ENCODE data around the gene TECTB.

TECTB gene

DNA sequence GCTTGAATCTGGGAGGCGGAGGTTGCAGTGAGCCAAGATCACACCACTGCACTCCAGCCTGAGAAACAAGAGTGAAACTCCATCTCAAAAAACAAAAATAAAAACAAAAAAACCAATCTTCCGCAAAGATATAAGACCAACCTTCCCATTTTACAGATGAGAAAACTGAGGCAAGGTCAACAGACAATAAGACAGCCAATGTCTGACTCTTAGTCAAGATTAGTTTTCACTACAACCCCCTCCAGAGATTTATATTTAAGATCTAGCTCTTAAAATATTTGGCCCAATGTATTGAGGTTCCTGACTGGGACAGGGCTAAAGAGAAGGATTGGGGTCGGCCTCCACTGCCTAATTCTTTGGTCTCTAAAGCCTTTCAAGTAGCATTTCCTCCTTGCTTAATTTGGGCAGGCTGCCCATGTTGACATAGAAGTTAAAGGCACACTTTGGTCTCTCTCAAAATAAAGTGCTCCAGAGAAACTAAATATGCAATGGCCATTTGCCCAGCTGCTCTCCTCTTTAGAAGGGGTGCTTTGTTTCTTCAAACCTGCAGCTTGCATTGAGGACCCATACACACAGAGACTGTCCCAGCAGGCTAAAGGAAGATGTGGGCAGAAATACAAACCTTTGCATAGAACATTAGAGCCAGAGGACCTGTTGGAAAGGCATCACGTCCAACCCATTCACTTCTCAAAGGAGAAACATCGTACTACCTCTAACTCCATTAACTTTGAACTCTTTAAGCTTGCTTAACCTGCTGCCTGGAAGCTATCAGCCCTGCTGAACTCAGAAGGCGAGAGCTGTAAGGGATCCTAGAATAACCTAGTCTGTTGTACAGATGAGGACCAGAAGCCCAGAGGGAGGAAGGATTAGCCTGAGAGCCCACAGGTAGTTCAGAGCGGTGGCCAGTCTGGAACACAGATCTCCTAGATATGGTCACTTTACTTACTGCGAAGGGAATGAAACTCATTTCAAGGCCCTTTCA is 3.9 kb downstream of the TECTB start:
- peak overlapping the region; percentile 36 for H3K27ac ChIP-seq
- TF ChIP-seq, protein P1, sequence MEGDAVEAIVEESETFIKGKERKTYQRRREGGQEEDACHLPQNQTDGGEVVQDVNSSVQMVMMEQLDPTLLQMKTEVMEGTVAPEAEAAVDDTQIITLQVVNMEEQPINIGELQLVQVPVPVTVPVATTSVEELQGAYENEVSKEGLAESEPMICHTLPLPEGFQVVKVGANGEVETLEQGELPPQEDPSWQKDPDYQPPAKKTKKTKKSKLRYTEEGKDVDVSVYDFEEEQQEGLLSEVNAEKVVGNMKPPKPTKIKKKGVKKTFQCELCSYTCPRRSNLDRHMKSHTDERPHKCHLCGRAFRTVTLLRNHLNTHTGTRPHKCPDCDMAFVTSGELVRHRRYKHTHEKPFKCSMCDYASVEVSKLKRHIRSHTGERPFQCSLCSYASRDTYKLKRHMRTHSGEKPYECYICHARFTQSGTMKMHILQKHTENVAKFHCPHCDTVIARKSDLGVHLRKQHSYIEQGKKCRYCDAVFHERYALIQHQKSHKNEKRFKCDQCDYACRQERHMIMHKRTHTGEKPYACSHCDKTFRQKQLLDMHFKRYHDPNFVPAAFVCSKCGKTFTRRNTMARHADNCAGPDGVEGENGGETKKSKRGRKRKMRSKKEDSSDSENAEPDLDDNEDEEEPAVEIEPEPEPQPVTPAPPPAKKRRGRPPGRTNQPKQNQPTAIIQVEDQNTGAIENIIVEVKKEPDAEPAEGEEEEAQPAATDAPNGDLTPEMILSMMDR (conservative IDR thresholded peaks at IDR 0.05), result no peak

DNA sequence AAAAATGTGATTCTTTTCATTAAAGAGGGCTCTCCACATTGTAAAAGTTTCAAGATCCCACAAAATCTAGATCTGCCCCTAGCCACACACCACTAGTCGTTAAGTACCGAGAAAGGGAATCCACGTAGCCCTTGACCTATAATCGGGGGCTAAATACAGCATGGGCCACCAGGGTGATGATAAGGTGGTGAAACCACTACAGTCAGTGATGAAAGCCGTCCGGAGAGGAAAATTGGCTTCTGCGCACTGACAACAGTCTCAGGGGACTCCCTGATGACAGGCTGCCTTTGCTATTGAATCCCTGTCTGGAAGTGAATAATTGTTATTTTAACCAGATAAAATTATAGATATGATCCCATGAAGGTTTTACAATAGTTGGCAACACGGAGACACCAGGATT is 4.6 kb downstream of the TECTB start:
- TF ChIP-seq, protein P1 (conservative IDR thresholded peaks at IDR 0.05), result no peak
- H3K27ac ChIP-seq, result peak overlapping the region; percentile 36

DNA sequence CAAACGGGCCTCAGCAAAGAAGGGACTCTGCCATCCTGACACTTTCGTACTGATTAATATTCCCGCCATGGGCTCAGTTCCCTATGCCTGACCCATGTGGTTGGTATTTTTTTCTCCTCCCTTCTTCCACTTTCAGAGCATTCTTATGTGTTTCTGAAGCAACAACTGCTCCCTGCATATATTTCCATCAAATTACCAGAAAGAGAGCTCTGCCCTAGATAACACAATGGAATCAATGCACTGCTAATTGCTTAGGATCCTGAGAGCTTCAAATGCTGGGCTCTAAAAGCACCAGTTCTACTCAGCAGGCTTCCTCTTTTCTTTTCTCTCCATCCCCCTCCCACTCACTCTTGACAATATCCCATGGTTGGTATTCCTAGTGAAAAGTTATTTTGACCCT is 5.3 kb downstream of the TECTB start:
- TF ChIP-seq, protein P1 (conservative IDR thresholded peaks at IDR 0.05), result no peak
- H3K27ac ChIP-seq, result no peak overlapping the region

DNA sequence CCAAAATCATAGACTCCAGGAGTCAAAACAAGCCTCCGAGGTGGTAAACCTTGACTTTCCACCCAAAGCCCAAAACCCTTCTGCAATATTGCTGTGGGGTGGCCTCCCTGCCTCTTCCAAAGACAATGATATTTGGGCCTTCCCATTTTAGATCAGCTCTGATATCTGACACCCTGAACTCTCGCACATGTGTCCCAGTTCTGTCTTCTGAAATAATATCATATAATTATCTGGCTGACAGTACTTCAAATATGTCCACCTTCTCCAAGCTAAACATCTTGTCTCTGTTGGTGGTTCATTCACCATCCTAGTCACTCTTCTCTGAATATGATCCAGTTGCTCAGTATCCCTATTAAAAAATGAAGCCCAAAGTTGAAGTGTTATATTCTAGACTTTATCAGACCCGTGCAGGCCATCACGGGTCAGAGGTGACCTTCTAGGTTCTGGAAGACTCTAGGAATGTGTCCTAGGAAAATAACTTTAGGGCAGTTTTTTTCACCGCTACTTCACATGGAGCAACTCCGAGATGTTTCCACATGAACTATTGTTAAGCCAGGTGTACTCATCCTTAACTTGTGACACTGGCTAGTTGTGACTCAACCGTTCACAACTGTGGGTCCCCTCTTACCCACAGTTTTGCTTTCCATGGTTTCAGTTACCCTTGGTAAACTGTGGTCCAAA is 6.3 kb downstream of the TECTB start:
- TF ChIP-seq, protein P1 (conservative IDR thresholded peaks at IDR 0.05), result no peak
- no peak overlapping the region for H3K27ac ChIP-seq

DNA sequence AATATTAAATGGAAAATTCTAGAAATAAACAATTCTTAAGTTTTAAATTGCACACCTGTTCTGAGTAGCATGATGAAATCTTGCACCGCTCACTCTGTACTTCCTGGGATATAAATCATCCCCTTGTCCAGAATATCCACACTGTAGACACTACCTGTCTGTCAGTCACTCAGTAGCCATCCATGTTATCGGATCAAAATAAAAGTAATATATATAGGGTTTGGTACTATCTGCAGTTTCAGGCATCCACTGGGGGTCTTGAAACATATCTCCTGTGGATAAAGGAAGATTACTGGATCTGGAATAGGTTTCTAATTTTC is 6.8 kb downstream of the TECTB start:
- no peak overlapping the region for H3K27ac ChIP-seq
- TF ChIP-seq, protein P1 (conservative IDR thresholded peaks at IDR 0.05), result no peak

DNA sequence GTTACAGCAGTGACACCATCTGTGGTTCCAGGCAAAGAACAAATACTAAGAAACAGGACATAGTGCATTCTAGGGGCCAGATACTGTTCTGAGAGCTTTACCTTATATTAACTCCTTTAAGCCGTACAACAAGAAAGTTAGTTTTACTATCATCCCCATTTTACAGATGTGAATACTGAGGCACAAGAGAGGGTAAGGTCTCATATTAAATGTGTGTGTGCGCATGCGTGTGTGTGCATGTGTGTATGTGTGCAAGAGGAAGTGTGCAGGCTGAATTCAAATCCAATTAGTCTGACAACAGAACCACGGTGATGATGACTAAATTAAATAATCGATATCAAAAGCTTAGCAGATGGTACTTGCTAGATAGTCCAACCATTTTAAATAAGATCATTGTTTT is 11.0 kb downstream of the TECTB start:
- TF ChIP-seq, protein P1 (conservative IDR thresholded peaks at IDR 0.05), result no peak

More for the DNA sequence above, 11.0 kb downstream of the TECTB start:
- H3K27ac ChIP-seq, result no peak overlapping the region
